ENCODE results near the gene SLC9A3.
"Not testable (repeated sequence)": the region's sequence is repeated elsewhere in the genome, so short reads cannot be mapped to it uniquely, and the experiment has no call there.

The SLC9A3 gene

GRCh38 chr5:524973-525761 is 918 bp upstream of the SLC9A3 start:
- no peak for DNase-seq

GRCh38 chr5:523441-524222 is 617 bp downstream of the SLC9A3 start:
- no peak for DNase-seq

GRCh38 chr5:522899-523440 is 1.3 kb downstream of the SLC9A3 start:
- no peak for DNase-seq

GRCh38 chr5:522116-522515 is 2.1 kb downstream of the SLC9A3 start:
- no peak for DNase-seq

- DNase-seq = no peak
These were observed 2.6 kb downstream of the SLC9A3 start for GRCh38 chr5:521680-522079.

GRCh38 chr5:520850-521226 is 3.4 kb downstream of the SLC9A3 start:
- no peak for DNase-seq

GRCh38 chr5:520196-520849 is 3.9 kb downstream of the SLC9A3 start:
- DNase-seq = no peak

GRCh38 chr5:518721-519120 is 5.5 kb downstream of the SLC9A3 start:
- DNase-seq = no peak

GRCh38 chr5:517535-518100 is 6.6 kb downstream of the SLC9A3 start:
- DNase-seq = no peak

- DNase-seq = no peak
These were observed 7.3 kb downstream of the SLC9A3 start for GRCh38 chr5:516980-517379.

GRCh38 chr5:516338-516925 is 7.8 kb downstream of the SLC9A3 start:
- no peak for DNase-seq

GRCh38 chr5:515273-515836 is 8.9 kb downstream of the SLC9A3 start:
- DNase-seq = no peak

- no peak for DNase-seq
These were observed 9.6 kb downstream of the SLC9A3 start for GRCh38 chr5:514673-515072.

- DNase-seq = no peak
These were observed 10.2 kb downstream of the SLC9A3 start for GRCh38 chr5:514101-514485.

GRCh38 chr5:513216-514100 is 10.8 kb downstream of the SLC9A3 start:
- DNase-seq = no peak

GRCh38 chr5:511476-511875 is 12.8 kb downstream of the SLC9A3 start:
- no peak for DNase-seq

- no peak for DNase-seq
These were observed 13.7 kb downstream of the SLC9A3 start for GRCh38 chr5:510521-510920.

- DNase-seq = no peak
These were observed 14.6 kb downstream of the SLC9A3 start for GRCh38 chr5:509611-510185.

- DNase-seq = not testable (repeated sequence)
These were observed 16.2 kb downstream of the SLC9A3 start for GRCh38 chr5:507986-508575.

GRCh38 chr5:505951-506525 is 18.2 kb downstream of the SLC9A3 start:
- no peak for DNase-seq

All from stimulated activated CD4-positive, alpha-beta T cell treated with anti-CD3 and anti-CD28 coated beads, Interleukin-2, amount 100 ng/mL, for 48 hours (primary cell).